SH-SY5Y (cell line): Measurements from ENCODE around the gene MPI.

Experiments used
- GATA2 ChIP-seq: IDR thresholded peaks from 2 replicates; pipeline ENCODE4 v1.6.1; 2011; ENCODE audit warnings: mild to moderate bottlenecking, low read depth, low read length
- GATA3 ChIP-seq: IDR thresholded peaks from 2 replicates; pipeline ENCODE4 v1.6.1; 2011; ENCODE audit warnings: low read depth, mild to moderate bottlenecking, low read length, moderate library complexity

DNA sequence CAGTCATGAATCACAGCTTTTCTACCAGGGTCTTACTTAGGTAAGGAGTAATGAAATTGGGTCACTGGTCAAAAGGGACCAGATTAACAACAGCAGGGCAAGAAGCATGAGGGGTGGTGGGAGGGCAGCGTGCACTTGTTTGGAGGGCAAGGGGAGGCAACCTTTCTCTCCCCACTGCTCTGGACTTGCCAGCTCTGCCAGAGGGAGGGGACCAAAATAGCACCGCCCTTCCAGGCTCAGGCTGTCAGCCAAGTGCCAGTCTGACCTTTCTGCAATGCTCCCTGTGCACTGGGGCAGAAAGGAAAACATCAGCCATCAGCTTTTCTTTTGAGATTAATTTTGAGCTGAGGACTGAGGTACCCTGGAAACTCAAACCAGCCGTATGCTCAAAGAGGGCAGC, 42.4 kb upstream of the MPI start:
- TF ChIP-seq GATA2: no peak
- no peak for TF ChIP-seq GATA3
